ENCODE measurements around the gene ZNF750.

The ZNF750 gene

GRCh38 chr17:82844796-82845162 lies 5.0 kb upstream of the ZNF750 start:
- TF ChIP-seq REST (IDR thresholded peaks at IDR 0.05; ENCODE audit: insufficient read depth in 1 of 2, low read depth in 2 of 2, low read length in 2 of 2) (no peak), TAF1 (IDR thresholded peaks at IDR 0.05; ENCODE audit: borderline replicate concordance, insufficient read depth, low read length) (no peak), SIN3A (IDR thresholded peaks at IDR 0.05; ENCODE audit: borderline replicate concordance, insufficient read depth, low read length) (no peak), POLR2AphosphoS5 (IDR thresholded peaks at IDR 0.05; ENCODE audit: low read depth, low read length) (no peak; the same call in 1 of the 2 replicates), FOXP2 (optimal IDR thresholded peaks at IDR 0.05; ENCODE audit: borderline replicate concordance, extremely low read depth, extremely low read length, insufficient read depth) (no peak)

- TF ChIP-seq SIN3A (IDR thresholded peaks at IDR 0.05; ENCODE audit: borderline replicate concordance, insufficient read depth, low read length) (no peak), FOXP2 (optimal IDR thresholded peaks at IDR 0.05; ENCODE audit: borderline replicate concordance, extremely low read depth, extremely low read length, insufficient read depth) (no peak), POLR2AphosphoS5 (IDR thresholded peaks at IDR 0.05; ENCODE audit: low read depth, low read length) (no peak), REST (IDR thresholded peaks at IDR 0.05; ENCODE audit: insufficient read depth in 1 of 2, low read depth in 2 of 2, low read length in 2 of 2) (no peak), TAF1 (IDR thresholded peaks at IDR 0.05; ENCODE audit: borderline replicate concordance, insufficient read depth, low read length) (no peak)
Observed at GRCh38 chr17:82843904-82844680, 4.3 kb upstream of the ZNF750 start.

GRCh38 chr17:82841921-82842596 lies 2.2 kb upstream of the ZNF750 start:
- TF ChIP-seq FOXP2 (optimal IDR thresholded peaks at IDR 0.05; ENCODE audit: borderline replicate concordance, extremely low read depth, extremely low read length, insufficient read depth) (no peak), REST (IDR thresholded peaks at IDR 0.05; ENCODE audit: insufficient read depth in 1 of 2, low read depth in 2 of 2, low read length in 2 of 2) (no peak), SIN3A (IDR thresholded peaks at IDR 0.05; ENCODE audit: borderline replicate concordance, insufficient read depth, low read length) (no peak), TAF1 (IDR thresholded peaks at IDR 0.05; ENCODE audit: borderline replicate concordance, insufficient read depth, low read length) (no peak), POLR2AphosphoS5 (IDR thresholded peaks at IDR 0.05; ENCODE audit: low read depth, low read length) (no peak)

- TF ChIP-seq TAF1 (IDR thresholded peaks at IDR 0.05; ENCODE audit: borderline replicate concordance, insufficient read depth, low read length) (no peak), FOXP2 (optimal IDR thresholded peaks at IDR 0.05; ENCODE audit: borderline replicate concordance, extremely low read depth, extremely low read length, insufficient read depth) (no peak), SIN3A (IDR thresholded peaks at IDR 0.05; ENCODE audit: borderline replicate concordance, insufficient read depth, low read length) (no peak), POLR2AphosphoS5 (IDR thresholded peaks at IDR 0.05; ENCODE audit: low read depth, low read length) (no peak), REST (IDR thresholded peaks at IDR 0.05; ENCODE audit: insufficient read depth in 1 of 2, low read depth in 2 of 2, low read length in 2 of 2) (no peak)
Observed at GRCh38 chr17:82840431-82840831, 609 bp upstream of the ZNF750 start.
